HG03354 (cell line): ENCODE results near the gene GRAPL.
"Not testable (repeated sequence)": the region's sequence is repeated elsewhere in the genome, so short reads cannot be mapped to it uniquely, and the experiment has no call there.

Source experiments
- ATAC-seq: cut with Tn5 transposase; IDR thresholded peaks from one replicate; pipeline ENCODE4 v1.9.1; 2021; ENCODE audit warnings: mild to moderate bottlenecking; ENCODE audit not compliant: unreplicated experiment, poor library complexity, severe bottlenecking

Gene GRAPL

GRCh38 chr17:19127148-19127980 lies at the start of gene GRAPL:
TSS of gene GRAPL (plus strand) at chr17:19127589. CDS start at chr17:19127620, 31 bp downstream.
- not testable (repeated sequence) for ATAC-seq

GRCh38 chr17:19088804-19089685 lies 38.3 kb upstream of the GRAPL start:
- not testable (repeated sequence) for ATAC-seq

DNA sequence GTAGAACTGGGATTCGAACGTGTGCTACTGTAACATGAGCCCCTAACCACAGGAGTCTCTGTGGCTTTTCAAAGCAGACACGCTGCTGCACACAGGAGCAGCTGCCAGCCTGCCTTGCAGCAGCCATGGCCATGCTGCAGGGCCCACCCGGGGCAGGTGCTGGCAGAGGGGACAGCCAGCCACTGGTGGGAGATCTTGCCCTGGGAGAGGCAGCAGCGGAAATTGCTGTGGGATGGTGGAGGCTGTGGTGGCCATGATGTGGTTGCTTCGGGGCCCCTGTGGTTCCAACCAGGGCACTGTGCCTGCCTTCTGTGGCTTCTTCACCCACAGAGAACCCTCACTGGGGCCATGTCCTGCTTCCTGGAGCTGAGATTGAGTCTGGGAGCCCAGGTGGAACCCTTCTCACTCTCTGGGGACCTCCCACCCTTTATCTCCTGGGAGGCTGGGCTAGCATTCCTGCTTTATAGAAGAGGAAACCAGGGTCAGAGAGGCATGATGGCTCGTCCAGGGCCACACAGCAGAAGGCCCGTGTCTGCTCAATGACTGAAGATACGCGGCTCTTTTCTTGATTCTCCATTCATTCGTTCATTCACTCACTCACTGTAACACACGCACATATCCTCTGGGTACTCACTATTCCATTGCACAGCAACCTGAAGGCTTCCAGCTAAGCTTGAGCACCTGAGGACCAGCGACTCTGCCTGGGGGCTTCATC lies 37.2 kb upstream of the GRAPL start:
- peak; percentile 55 for ATAC-seq

DNA sequence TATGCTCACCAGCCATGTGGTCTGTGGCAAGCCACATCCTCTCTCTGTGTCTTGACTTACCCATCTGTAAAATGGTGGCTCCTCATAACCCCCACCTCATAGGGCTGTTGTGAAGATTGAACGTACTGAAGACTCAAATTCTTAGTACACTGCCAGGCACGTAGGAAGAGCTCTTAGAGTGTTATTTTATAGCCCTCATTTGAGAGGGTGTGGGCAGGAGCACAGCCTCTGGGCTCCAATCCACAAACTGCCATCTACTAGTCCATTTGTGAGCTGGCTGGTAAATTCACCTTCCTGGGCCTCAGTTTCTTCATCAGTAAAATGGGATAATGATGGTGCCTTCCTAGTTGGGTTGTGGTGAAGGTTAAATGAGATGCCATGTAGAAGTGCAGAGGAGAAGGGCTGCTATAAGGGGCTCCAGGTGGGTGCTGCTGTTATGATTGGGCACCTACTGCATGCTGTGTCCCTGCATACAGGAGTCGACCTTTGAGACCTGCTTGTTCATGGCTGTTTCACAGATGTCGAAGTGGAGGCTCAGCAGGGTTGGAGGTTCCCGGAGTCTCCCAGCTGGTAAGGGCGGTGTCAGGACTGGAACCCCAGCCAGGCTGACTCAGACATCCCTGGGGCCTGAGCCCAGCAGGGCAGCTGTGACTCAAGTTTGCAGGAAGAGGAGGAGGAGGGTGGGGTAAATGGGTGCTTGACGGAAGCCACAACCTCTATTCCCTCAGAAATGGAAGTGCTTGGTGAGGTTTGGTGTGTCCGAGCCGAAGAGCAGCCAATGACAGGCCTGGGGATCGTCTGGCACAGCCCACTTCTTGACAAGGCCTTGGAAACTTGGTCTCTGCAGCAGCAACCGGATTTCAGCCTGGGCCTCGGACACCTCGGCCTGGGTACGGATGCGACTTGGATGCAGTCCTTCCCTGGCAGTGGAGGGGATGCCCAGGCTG lies 34.4 kb upstream of the GRAPL start:
- not testable (repeated sequence) for ATAC-seq

DNA sequence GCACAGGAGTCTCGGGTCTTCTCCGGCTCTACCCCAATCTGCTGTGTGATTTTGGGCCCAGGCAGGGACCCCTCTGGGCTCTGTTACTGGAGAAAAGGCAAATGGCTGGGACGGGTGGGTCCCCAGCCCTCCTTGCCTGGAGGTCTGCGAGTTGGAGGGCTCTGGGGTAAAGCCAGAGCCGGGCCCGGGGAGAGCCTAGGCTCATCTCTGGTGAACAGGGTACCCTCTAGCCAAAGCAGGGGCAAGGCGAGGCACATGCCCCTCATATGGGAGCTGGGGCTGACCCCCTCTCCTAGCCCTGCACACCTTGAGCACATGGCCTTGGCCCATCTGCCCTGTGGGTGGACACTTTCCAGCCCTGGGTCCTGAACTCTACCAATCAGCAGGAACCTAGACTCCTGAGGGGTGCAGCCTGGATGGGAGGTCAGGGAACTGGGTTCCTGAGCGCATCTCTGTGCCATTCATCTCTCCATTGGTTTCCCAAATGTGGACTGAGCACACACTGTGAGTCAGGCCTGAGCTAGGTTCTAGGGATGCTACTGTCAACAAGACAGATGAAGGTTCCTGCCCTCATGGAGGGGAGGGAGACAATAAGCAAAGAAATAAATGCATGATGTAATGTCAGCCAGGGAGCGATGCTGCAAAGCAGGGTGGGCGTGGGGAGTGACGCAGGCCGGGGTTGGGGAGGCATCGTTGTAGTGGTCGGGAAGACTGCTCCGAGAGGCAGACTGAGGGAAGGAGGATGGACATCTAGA lies 33.5 kb upstream of the GRAPL start:
- ATAC-seq, result not testable (repeated sequence)

- not testable (repeated sequence) for ATAC-seq
These were observed 18.9 kb upstream of the GRAPL start for GRCh38 chr17:19108517-19108916.

- peak; percentile 30 for ATAC-seq
These were observed 16.9 kb upstream of the GRAPL start for GRCh38 chr17:19110189-19111097.

DNA sequence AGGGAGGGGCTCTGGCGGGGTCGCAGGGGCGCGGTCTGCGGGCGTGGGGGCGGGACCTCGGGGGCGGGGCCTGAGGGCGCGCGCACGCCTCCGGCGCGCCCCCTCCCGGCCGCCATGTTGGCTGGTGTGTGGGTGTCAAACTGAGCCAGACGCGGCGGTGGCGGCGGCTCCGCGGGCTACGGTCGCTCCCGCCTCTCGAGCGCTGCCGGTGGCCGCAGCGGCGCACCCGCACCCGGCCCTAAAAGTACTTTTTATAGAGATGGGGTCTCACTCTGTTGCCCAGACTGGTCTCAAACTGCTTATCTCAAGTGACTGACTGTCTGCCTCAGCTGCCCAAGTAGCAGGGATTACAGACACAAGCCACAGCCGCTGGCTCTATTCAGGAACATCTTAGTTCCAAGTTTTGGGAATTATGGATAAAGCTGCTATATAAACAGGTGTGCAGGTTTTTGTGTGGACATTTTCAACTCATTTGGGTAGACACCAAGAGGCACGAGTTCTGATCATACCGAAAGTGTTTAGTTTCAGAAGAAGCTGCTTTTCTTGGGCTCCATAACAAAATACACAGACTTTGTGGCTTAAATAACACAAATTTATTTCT lies 16.2 kb upstream of the GRAPL start:
- peak; percentile 56 for ATAC-seq

DNA sequence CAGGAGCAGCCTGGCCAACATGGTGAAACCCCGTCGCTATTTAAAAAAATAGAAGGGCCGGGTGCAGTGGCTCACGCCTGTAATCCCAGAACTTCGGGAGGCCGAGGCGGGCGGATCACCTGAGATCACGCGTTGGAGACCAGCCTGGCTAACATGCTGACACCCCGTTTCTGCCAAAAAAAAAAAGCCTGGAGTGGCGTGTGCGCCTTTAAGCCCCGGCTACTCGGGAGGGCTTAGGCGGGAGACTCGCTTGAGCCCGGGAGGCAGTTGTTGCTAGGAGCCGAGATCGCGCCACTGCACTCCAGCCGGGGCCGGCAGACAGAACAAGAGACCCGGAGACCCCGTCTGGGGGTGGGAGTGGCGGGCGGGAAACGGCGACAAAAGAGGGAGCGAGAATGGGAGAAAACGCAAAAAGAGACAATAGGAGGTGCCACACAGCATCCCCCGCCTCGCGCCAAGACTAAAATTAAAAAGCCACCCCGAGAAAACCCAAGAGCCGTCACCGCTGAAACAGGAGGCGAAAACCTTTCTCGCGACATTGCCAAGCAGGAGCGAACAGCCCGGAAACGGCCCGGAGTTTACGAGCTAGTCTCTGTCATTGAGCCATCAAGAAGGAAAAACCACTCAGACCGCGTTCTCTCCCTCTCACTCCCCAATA lies 15.5 kb upstream of the GRAPL start:
- peak; percentile 56 for ATAC-seq

GRCh38 chr17:19112459-19112826 lies 14.9 kb upstream of the GRAPL start:
- not testable (repeated sequence) for ATAC-seq

- ATAC-seq, result peak; percentile 62
These were observed 8.7 kb upstream of the GRAPL start for GRCh38 chr17:19118695-19119094.

DNA sequence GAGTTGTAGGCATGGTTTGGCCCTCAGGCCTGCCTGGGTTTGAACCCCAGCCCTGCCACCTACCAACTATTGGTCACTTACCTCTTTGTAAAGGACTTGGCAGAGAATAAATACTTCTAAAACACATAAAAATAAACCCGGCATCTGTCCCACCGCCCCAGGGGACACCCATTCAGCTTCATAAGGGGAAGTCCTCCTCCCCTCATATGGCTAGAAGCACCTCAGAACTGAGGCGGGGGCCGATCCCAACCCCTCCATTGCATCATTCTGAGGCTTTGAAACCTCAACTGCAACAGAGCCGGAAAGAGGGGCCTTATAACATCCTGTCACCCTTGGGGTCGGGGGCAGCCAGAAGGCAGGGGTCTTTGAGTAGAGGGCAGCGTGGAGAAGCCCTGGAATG lies 2.1 kb upstream of the GRAPL start:
- ATAC-seq, result not testable (repeated sequence)

- not testable (repeated sequence) for ATAC-seq
These were observed 2.1 kb downstream of the GRAPL start for GRCh38 chr17:19129500-19129899.

DNA sequence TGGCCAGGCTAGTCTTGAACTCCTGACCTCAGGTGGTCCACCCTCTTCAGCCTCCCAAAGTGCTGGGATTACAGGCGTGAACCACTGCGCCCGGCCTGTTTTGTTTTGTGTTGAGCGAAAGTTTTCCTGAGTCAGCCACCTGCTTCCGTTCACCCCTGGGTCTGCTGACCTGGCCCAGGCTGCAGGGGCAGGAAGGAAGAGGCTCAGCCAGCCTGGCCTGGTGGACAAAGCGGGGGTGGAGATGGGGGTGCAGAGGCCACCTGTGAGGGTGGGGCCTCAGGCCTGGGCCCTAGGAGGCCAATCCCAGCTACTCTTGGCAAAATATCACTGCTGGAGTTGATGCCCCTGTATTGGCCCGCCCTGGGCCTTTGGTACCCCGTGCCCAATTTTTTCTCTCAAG lies 3.7 kb downstream of the GRAPL start:
- not testable (repeated sequence) for ATAC-seq

- not testable (repeated sequence) for ATAC-seq
These were observed 4.4 kb downstream of the GRAPL start for GRCh38 chr17:19131772-19132171.

GRCh38 chr17:19133793-19134192 lies 6.4 kb downstream of the GRAPL start:
- ATAC-seq, result not testable (repeated sequence)
